ENCODE data around the gene UMODL1. TPM values are rescaled to one million over a fixed set of nuclear protein-coding genes. Genes with fewer than 3 reads are reported as not detected.

The UMODL1 gene
- total and polyA plus RNA-seq, 2 donors, result not detected

DNA sequence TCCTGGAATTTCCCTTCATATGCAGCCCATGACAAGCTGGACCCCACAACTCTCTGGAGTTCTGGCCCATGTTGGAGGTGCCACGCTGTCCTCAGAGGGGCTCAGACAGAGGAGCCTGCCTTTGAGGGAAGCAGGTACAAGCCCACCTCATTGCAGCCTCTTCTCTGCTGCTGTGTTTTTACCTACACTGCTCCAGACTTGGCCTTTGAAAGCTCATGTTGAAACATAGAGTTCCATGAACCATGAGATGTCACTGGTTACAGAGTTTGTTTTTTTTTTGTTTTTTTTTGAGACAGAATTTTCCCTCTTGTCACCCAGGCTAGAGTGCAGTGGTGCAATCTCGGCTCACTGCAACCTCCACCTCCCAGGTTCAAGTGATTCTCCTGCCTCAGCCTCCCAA is 38.9 kb upstream of the UMODL1 start:
- Histone ChIP-seq H3K36me3 (ENCODE audit: insufficient read depth) (no peaks in the 10 kb centered on the region), H3K4me1 (ENCODE audit: insufficient read depth) (no peaks in the 10 kb centered on the region), H3K27ac (ENCODE audit: low read depth) (no peak overlapping the region), H3K4me3 (ENCODE audit: low read depth, low read length) (no peak overlapping the region)
- 94% methylated on average over 2 of the region's 2 CpGs for WGBS
- no peak for DNase-seq (ENCODE audit: extremely low spot score)

DNA sequence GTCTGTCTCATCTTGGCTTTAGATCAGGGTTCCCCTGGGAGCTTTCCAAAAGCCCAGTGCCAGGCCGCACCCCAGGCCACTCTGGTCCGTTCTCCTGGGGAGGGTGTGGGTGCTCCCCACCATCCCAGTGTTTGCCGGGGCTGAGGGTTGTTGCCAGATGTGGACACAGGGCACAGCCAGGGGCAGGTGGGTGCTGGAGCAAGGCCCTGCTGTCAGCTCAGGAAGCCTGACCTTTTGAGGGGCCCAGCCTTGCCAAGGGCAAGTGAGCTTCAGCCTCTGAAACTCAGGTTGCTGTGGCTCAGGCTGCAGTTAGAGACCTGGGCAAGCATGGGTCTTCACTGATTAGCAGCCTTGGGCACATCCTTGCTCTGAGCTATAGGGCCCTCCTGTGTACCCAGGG is 38.1 kb upstream of the UMODL1 start:
- no peak overlapping the region for H3K4me3 ChIP-seq (ENCODE audit: low read depth, low read length)
- H3K27ac ChIP-seq (ENCODE audit: low read depth), result no peak overlapping the region
- 82% methylated on average over 3 of the region's 3 CpGs for whole genome bisulfite sequencing
- H3K36me3 ChIP-seq (ENCODE audit: insufficient read depth), result no peaks in the 10 kb centered on the region
- H3K4me1 ChIP-seq (ENCODE audit: insufficient read depth), result no peaks in the 10 kb centered on the region
- DNase-seq (ENCODE audit: extremely low spot score), result no peak

DNA sequence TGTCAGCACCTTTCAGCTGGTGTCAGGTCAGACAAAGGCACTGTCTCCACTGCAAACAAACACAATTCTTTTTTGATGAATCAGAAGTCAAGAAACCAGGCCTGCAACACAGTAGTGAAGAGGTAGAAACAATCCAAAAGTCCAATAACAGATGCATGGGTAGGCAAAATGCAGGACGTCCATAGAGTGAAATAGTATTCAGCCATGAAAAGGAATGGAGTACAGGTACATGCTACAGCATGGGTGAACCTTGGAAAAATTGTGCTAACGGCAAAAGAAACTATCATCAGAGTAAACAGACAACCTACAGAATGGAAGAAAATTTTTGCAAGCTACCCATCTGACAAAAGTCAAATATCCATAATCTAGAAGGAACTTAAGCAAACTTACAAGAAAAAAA is 34.8 kb upstream of the UMODL1 start:
- whole genome bisulfite sequencing, result 89% methylated on average over 2 of the region's 2 CpGs

DNA sequence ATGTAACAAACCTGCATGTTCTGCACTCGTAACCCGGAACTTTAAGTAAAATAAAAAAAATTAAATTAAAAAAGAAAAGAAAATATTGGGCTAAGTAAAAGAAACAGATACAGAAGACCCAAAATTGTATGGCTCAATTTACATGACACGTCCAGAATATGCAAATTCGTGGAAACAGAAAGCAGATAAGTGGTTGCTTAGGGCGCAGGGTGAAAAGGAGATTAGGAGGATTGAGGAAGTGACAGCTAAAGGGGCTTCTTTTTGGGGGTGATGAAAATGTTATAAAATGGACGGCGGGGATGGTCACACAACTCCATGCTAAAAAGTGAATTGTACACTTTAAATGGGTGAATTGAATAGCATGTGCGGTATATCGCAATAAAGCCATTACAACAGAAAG is 33.6 kb upstream of the UMODL1 start:
- DNase-seq (ENCODE audit: extremely low spot score), result no peak
- no peaks in the 10 kb centered on the region for H3K36me3 ChIP-seq (ENCODE audit: insufficient read depth)
- whole genome bisulfite sequencing, result 94% methylated on average over 9 of the region's 9 CpGs
- no peak overlapping the region for H3K27ac ChIP-seq (ENCODE audit: low read depth)
- no peak overlapping the region for H3K4me3 ChIP-seq (ENCODE audit: low read depth, low read length)
- H3K4me1 ChIP-seq (ENCODE audit: insufficient read depth), result no peaks in the 10 kb centered on the region

More for the DNA sequence above, 34.8 kb upstream of the UMODL1 start:
- no peak overlapping the region for H3K27ac ChIP-seq (ENCODE audit: low read depth)
- H3K36me3 ChIP-seq (ENCODE audit: insufficient read depth), result no peaks in the 10 kb centered on the region
- no peak overlapping the region for H3K4me3 ChIP-seq (ENCODE audit: low read depth, low read length)
- DNase-seq (ENCODE audit: extremely low spot score), result no peak
- no peaks in the 10 kb centered on the region for H3K4me1 ChIP-seq (ENCODE audit: insufficient read depth)

DNA sequence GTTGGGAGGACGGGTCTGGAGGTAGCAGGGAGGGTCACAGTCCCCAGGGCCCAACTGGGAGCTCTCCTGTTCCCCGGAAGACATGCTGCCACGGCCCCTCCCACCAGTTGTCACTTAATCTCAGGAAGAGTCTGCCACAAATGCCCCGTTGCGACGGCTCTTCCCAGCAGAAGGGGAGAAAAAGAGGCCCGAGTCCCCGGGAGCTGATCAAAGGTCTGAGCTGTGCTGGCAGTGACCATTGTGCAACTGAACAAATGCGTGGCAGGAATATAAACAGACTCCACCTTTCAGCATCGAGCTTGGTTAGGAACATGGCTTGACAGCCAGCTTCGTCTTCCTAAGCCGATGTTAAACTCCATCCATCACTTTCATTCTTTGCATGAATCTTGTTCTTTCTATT is 33.2 kb upstream of the UMODL1 start:
- Histone ChIP-seq H3K27ac (ENCODE audit: low read depth) (no peak overlapping the region), H3K4me3 (ENCODE audit: low read depth, low read length) (no peak overlapping the region), H3K36me3 (ENCODE audit: insufficient read depth) (no peaks in the 10 kb centered on the region), H3K4me1 (ENCODE audit: insufficient read depth) (no peaks in the 10 kb centered on the region)
- DNase-seq (ENCODE audit: extremely low spot score), result no peak
- 71% methylated on average over 12 of the region's 12 CpGs for WGBS

DNA sequence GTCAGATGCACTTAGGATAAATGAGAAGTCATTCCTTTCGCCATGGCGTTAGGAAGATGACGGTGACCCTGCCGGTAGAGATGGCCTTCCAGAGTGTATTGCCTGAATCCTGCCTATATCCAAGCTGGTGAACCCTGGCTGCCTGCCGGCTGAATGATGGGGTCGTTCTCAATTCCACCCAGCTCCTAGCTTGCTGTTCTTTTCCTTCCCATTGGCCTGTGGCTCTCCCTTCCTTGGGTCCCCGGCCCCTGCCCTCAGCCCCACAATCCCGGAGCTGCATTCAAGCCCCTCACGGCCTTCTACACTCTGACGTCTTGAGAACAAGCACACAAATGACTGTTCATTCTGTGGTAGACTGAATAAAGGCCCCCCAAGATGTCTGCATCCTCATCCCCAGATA is 32.7 kb upstream of the UMODL1 start:
- no peaks in the 10 kb centered on the region for H3K36me3 ChIP-seq (ENCODE audit: insufficient read depth)
- DNase-seq (ENCODE audit: extremely low spot score), result no peak
- no peak overlapping the region for H3K4me3 ChIP-seq (ENCODE audit: low read depth, low read length)
- 91% methylated on average over 10 of the region's 10 CpGs for WGBS
- no peak overlapping the region for H3K27ac ChIP-seq (ENCODE audit: low read depth)
- H3K4me1 ChIP-seq (ENCODE audit: insufficient read depth), result no peaks in the 10 kb centered on the region

DNA sequence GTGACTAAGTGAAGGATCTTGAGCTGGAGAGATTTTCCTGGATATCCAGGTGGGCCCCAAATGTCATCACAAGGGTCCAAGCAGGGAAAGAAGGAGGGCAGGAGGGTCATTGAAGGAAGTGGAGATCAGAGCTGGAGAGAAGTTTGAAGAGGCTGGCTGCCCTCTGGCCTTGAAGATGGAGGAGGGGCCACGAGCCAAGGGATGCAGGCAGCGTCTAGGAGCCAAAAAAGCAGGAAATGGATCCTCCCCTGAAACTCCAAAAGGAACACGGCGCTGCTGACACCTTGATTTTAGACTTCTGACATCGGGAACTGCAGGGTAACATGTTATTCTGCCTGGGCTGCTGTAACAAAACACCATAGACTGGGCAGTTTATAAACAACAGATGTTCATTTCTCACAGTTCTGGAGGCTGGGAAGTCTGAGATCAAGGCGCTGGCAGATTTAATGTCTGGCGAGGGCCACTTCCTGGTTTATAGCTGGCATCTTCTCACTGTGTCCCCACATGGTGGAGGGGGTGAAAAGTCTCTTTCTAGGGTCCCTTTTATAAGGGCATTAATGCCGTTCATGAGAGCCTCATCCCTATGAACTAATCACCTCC is 32.2 kb upstream of the UMODL1 start:
- Histone ChIP-seq H3K4me3 (ENCODE audit: low read depth, low read length) (no peak overlapping the region), H3K4me1 (ENCODE audit: insufficient read depth) (no peaks in the 10 kb centered on the region), H3K36me3 (ENCODE audit: insufficient read depth) (no peaks in the 10 kb centered on the region), H3K27ac (ENCODE audit: low read depth) (no peak overlapping the region)
- no peak for DNase-seq (ENCODE audit: extremely low spot score)
- 73% methylated on average over 8 of the region's 8 CpGs for WGBS

DNA sequence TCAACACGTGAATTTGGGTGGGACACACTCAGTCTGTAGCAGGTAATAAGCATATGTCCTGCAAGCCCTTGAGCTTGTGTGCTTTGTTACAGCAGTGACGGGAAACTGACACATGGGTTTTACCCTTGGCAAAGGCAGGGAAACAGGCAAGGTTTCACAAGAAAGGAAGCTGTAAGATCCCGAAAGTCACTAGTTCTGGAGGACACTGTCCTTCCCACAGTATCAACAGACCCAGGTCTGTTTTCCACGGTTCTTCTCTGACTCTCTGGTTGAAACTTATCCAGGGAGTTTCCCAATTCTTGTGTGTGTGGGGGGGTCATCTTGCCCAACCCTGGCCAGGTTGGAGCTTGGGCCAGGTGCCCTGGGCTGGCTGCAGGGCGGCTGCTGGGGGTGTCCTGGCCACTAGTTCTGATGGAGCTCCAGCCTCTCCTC is 31.6 kb upstream of the UMODL1 start:
- peak overlapping the region; percentile 11 for H3K27ac ChIP-seq (ENCODE audit: low read depth)
- H3K4me3 ChIP-seq (ENCODE audit: low read depth, low read length), result no peak overlapping the region
- no peaks in the 10 kb centered on the region for H3K36me3 ChIP-seq (ENCODE audit: insufficient read depth)
- no peak for DNase-seq (ENCODE audit: extremely low spot score)
- H3K4me1 ChIP-seq (ENCODE audit: insufficient read depth), result no peaks in the 10 kb centered on the region
- WGBS, result 52% methylated on average over 5 of the region's 5 CpGs

DNA sequence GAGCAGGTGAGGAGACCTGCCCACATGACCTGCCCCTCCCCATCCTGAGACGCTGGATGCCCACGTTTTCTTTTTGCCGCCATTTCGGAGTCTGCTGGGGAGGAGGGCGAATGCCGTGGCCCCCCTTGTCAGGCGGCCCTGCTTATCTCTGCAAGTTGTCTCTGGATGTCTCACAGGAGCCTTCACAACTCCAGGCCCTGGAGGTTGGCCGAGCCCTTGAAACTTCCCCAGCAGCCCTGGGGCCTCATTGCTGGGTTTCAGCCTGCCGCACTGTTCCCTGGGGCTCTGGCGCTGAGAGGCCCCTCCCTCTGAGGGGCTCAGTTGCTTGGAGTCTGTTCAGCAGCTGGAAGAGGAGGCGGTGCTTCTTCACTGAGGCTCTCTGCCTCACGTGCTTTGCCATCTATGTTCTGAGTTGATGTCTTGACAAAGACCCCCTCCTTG is 31.2 kb upstream of the UMODL1 start:
- no peak for DNase-seq (ENCODE audit: extremely low spot score)

DNA sequence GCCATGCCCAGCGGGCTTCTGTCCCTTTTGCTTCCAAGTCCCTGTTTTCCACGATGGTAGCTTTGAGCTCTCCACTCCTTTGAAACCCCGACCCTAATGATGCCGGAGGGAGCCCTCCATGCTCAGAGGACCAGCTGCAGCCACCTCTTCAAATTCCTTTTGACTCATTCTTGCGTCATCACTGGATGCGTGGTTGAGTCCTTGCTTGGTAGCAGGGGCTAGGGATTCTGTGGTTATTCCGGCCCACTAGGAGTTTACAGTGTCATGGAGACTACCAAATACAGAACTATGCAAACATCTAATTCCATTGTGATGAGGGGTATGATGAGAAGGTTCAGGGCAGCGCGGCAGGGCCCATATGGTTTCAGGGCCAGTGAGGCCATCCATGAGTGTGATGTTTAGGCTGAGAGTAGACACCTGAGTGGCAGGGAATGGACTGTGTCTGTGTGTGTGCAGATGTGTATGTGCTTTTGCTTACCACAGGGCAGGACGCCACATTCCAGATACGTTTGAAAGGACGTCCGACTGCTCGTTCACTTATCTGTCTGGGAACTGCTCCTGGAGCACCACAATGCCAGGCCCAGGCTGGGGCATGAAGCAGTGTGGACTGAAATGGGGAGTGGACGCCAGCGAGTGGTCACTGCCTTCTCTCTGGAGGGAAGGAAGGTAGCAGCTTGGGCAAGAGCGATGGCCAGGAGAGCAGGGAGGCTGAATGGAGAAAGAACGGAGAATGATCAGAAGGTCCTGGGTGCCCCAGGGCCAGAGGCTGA is 30.5 kb upstream of the UMODL1 start:
- H3K4me1 ChIP-seq (ENCODE audit: insufficient read depth), result no peaks in the 10 kb centered on the region
- H3K4me3 ChIP-seq (ENCODE audit: low read depth, low read length), result no peak overlapping the region
- WGBS, result 69% methylated on average over 18 of the region's 18 CpGs
- H3K27ac ChIP-seq (ENCODE audit: low read depth), result no peak overlapping the region
- DNase-seq (ENCODE audit: extremely low spot score), result no peak
- no peaks in the 10 kb centered on the region for H3K36me3 ChIP-seq (ENCODE audit: insufficient read depth)

More for the DNA sequence above, 31.2 kb upstream of the UMODL1 start:
- Histone ChIP-seq H3K4me1 (ENCODE audit: insufficient read depth) (no peaks in the 10 kb centered on the region), H3K4me3 (ENCODE audit: low read depth, low read length) (no peak overlapping the region), H3K27ac (ENCODE audit: low read depth) (peak overlapping the region; percentile 11), H3K36me3 (ENCODE audit: insufficient read depth) (no peaks in the 10 kb centered on the region)
- WGBS, result 23% methylated on average over 12 of the region's 12 CpGs

DNA sequence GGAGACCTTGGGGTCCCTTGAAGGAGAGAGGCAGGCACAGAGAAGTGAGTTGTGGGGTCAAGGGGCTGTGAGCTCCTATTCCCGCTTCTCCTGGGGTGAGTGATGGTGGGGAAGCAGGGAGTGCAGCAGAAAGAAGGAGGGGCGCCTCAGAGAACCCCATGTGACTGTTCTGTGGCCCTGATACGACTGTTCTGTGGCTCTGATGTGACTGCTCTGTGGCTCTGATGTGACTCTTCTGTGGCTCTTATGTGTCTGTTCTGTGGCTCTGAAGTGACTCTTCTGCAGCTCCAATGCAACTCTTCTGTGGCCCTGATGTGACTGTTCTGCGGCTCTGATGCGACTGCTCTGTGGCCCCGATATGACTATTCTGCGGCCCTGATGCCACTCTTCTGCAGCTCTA is 29.9 kb upstream of the UMODL1 start:
- Histone ChIP-seq H3K4me1 (ENCODE audit: insufficient read depth) (no peaks in the 10 kb centered on the region), H3K4me3 (ENCODE audit: low read depth, low read length) (no peak overlapping the region), H3K36me3 (ENCODE audit: insufficient read depth) (no peaks in the 10 kb centered on the region), H3K27ac (ENCODE audit: low read depth) (no peak overlapping the region)
- WGBS, result 89% methylated on average over 7 of the region's 7 CpGs
- no peak for DNase-seq (ENCODE audit: extremely low spot score)

DNA sequence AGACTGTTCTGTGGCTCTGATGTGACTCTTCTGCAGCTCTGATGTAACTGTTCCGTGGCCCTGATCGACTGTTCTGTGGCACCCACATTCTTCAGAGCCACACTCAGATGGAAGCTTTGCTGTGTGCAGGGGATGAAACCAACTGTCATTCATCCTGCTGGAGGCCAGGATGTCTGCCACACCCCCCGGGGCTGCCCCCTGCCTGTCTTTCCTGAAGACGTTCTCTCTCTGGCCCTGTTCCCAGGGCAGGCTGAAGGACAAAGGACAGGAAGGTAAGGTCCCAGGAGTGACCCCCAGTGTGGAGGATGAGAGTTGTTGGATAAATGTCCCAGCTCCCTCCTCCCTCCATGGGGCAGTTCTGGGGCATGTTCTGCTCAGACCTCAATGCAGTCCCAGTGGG is 29.4 kb upstream of the UMODL1 start:
- no peak for DNase-seq (ENCODE audit: extremely low spot score)
- H3K36me3 ChIP-seq (ENCODE audit: insufficient read depth), result no peaks in the 10 kb centered on the region
- no peak overlapping the region for H3K27ac ChIP-seq (ENCODE audit: low read depth)
- WGBS, result 67% methylated on average over 4 of the region's 4 CpGs
- H3K4me1 ChIP-seq (ENCODE audit: insufficient read depth), result no peaks in the 10 kb centered on the region
- no peak overlapping the region for H3K4me3 ChIP-seq (ENCODE audit: low read depth, low read length)

DNA sequence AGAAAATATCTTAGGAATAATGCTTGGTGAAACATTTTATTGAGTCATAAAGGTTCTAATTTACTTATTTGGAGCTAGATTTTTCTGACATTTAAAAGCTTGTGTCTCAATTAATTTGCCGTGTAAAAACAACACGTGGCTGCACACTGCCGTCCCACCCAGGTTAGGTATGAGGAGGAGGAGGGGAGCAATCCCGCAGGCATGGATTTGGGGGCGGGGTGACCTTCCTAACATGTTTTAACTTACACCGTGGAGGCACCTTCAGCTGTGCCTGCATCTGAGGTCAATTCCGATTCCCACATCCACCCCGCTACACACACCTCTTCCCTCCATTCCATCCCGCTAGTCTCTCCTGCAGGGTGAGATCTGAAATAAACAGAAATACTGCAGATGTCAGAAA is 28.5 kb upstream of the UMODL1 start:
- no peak overlapping the region for H3K27ac ChIP-seq (ENCODE audit: low read depth)
- 77% methylated on average over 9 of the region's 9 CpGs for WGBS
- DNase-seq (ENCODE audit: extremely low spot score), result no peak
- H3K4me3 ChIP-seq (ENCODE audit: low read depth, low read length), result no peak overlapping the region
- H3K36me3 ChIP-seq (ENCODE audit: insufficient read depth), result no peaks in the 10 kb centered on the region
- no peaks in the 10 kb centered on the region for H3K4me1 ChIP-seq (ENCODE audit: insufficient read depth)

DNA sequence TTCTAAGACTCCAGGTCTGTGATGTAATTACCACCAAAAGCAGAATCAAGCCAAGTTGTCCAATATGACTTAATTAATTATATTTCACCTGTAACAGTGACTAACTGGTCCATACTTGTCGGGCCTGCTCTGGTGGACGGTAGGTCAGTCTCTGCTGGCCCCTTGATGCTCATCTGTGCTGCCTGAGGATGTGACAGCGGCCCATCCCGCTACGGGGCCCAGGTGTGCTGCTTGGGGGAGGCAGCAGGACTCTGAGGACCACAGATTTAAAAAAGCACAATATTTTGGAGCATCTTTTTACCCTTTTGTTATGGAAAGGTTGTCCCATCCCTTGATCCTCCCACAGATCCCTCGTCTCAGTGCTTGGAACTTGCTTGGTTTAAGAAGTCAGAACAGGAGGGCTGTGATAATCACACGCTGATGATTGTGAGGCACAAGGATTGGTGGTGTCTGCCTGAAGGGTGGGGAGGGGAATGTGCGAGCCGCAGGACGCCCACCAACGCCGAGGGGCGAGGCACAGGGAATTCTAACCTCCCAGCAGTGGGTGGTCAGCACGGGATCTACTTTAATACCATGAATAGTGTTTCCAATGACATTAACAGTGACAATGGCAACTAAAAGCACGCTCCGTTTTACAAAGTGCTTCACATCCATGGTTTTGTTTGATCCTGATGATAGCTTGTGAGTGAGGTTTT is 27.8 kb upstream of the UMODL1 start:
- Histone ChIP-seq H3K27ac (ENCODE audit: low read depth) (no peak overlapping the region), H3K4me3 (ENCODE audit: low read depth, low read length) (no peak overlapping the region), H3K4me1 (ENCODE audit: insufficient read depth) (no peaks in the 10 kb centered on the region), H3K36me3 (ENCODE audit: insufficient read depth) (no peaks in the 10 kb centered on the region)
- WGBS, result 83% methylated on average over 16 of the region's 16 CpGs
- DNase-seq (ENCODE audit: extremely low spot score), result no peak
